Measurements from ENCODE around the gene PTGER2.

DNA sequence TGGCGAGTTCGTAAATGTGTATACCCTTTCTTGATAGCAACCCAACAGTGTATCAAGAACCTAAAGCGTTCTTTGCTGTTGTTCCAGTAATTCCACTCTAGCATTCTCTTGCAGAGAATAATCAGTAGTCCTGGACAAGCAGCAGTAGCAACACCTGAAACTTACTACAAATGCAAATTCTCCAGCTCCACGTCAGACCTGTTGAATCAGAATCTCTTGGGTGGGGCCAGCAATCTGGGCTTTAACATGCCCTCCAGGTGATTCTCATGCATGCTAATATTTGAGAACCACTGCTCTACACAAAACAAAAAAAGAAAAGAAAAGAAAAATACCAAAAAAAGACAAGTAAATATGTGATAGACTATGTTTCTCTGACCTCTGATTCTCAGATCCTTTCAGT is 36.6 kb upstream of the PTGER2 start:
- TF ChIP-seq EZH2 (IDR thresholded peaks at IDR 0.05; ENCODE audit: borderline replicate concordance, low read depth, low read length, poor library complexity, severe bottlenecking): no peak
- TF ChIP-seq, protein P1, sequence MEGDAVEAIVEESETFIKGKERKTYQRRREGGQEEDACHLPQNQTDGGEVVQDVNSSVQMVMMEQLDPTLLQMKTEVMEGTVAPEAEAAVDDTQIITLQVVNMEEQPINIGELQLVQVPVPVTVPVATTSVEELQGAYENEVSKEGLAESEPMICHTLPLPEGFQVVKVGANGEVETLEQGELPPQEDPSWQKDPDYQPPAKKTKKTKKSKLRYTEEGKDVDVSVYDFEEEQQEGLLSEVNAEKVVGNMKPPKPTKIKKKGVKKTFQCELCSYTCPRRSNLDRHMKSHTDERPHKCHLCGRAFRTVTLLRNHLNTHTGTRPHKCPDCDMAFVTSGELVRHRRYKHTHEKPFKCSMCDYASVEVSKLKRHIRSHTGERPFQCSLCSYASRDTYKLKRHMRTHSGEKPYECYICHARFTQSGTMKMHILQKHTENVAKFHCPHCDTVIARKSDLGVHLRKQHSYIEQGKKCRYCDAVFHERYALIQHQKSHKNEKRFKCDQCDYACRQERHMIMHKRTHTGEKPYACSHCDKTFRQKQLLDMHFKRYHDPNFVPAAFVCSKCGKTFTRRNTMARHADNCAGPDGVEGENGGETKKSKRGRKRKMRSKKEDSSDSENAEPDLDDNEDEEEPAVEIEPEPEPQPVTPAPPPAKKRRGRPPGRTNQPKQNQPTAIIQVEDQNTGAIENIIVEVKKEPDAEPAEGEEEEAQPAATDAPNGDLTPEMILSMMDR (conservative IDR thresholded peaks at IDR 0.05; ENCODE audit: low read depth, low read length): no peak

All from A673 (cell line).